Mesenchymal stem cell (in vitro differentiated cells and primary cell): Measurements from ENCODE around the gene RNF182.

ENCODE experiments used
- DNase-seq: peaks from one replicate; pipeline ENCODE4 v3.0.0-alpha.2; 2013
- H2AFZ ChIP-seq: one replicate; pipeline ENCODE4 v1.6.1; 2013; ENCODE audit warnings: low read depth, mild to moderate bottlenecking, control low read depth, inconsistent platforms, low read length, moderate library complexity
- H2AK5ac ChIP-seq: 2 replicates; pipeline ENCODE4 v1.6.1; 2013; ENCODE audit warnings: low read length, moderate library complexity, mild to moderate bottlenecking, inconsistent platforms; ENCODE audit not compliant: severe bottlenecking
- H2BK120ac ChIP-seq: one replicate; pipeline ENCODE4 v1.6.1; 2013; ENCODE audit warnings: low read depth, mild to moderate bottlenecking, inconsistent platforms, low read length, moderate library complexity
- H2BK12ac ChIP-seq, 2 experiments: one replicate each; pipeline ENCODE4 v1.6.1; 2013; ENCODE audit warnings: inconsistent platforms in 2 of 2, low read length in 2 of 2, mild to moderate bottlenecking in 2 of 2, moderate library complexity in 2 of 2, control low read depth in 1 of 2
- H2BK15ac ChIP-seq: one replicate; pipeline ENCODE4 v1.6.1; 2013; ENCODE audit warnings: mild to moderate bottlenecking, low read depth, inconsistent platforms; ENCODE audit not compliant: poor library complexity, severe bottlenecking
- H2BK5ac ChIP-seq: 2 replicates; pipeline ENCODE4 v1.6.1; 2013; ENCODE audit warnings: low read depth, mild to moderate bottlenecking, low read length, control low read depth, inconsistent platforms; ENCODE audit not compliant: poor library complexity, severe bottlenecking
- H3K14ac ChIP-seq, 2 experiments: one replicate each; pipeline ENCODE4 v1.6.1; 2013; ENCODE audit warnings: inconsistent platforms in 2 of 2, low read length in 2 of 2, control low read depth in 1 of 2, mild to moderate bottlenecking in 1 of 2, moderate library complexity in 1 of 2
- H3K18ac ChIP-seq, 2 experiments: one replicate each; pipeline ENCODE4 v1.6.1; 2013; ENCODE audit warnings: inconsistent platforms in 2 of 2, low read length in 2 of 2, control low read depth in 1 of 2, low read depth in 1 of 2, mild to moderate bottlenecking in 1 of 2
- H3K23ac ChIP-seq, 2 experiments: one replicate each; pipeline ENCODE4 v1.6.1; 2013; ENCODE audit warnings: inconsistent platforms in 2 of 2, low read length in 2 of 2, mild to moderate bottlenecking in 2 of 2, moderate library complexity in 2 of 2, control low read depth in 1 of 2
- H3K27ac ChIP-seq: 2 replicates; pipeline ENCODE4 v1.5.1; 2013; ENCODE audit warnings: mild to moderate bottlenecking, moderate library complexity, low read length, control low read depth, inconsistent platforms; ENCODE audit not compliant: poor library complexity, severe bottlenecking
- H3K27me3 ChIP-seq, 2 experiments: 2 replicates each; pipeline versions ENCODE4 v1.6.1 to v1.7.0; 2013; ENCODE audit warnings: low read length in 2 of 2, mild to moderate bottlenecking in 2 of 2, moderate library complexity in 2 of 2, control low read depth in 1 of 2, inconsistent platforms in 1 of 2; ENCODE audit not compliant: control insufficient read depth in 1 of 2, insufficient read depth in 1 of 2
- H3K36me3 ChIP-seq, 2 experiments: 2 replicates each; pipeline versions ENCODE4 v1.6.1 to v1.7.0; 2013; ENCODE audit warnings: low read length in 2 of 2, control low read depth in 1 of 2, inconsistent platforms in 1 of 2, low read depth in 1 of 2, mild to moderate bottlenecking in 1 of 2; ENCODE audit not compliant: insufficient read depth in 2 of 2, control insufficient read depth in 1 of 2
- H3K4ac ChIP-seq, 2 experiments: one replicate each; pipeline ENCODE4 v1.6.1; 2013; ENCODE audit warnings: inconsistent platforms in 2 of 2, low read length in 2 of 2, mild to moderate bottlenecking in 2 of 2, moderate library complexity in 2 of 2, control low read depth in 1 of 2, low read depth in 1 of 2
- H3K4me1 ChIP-seq: 2 replicates; pipeline ENCODE4 v1.6.1; 2013; ENCODE audit warnings: low read depth, low read length, control low read depth; ENCODE audit not compliant: control insufficient read depth, insufficient read depth
- H3K4me2 ChIP-seq: 2 replicates; pipeline ENCODE4 v1.6.1; 2013; ENCODE audit warnings: low read length, mild to moderate bottlenecking, inconsistent platforms; ENCODE audit not compliant: poor library complexity, severe bottlenecking
- H3K4me3 ChIP-seq, 2 experiments: 2 replicates each; pipeline versions ENCODE4 v1.5.1 to v1.7.0; 2013; ENCODE audit warnings: low read length in 2 of 2, mild to moderate bottlenecking in 2 of 2, control low read depth in 1 of 2, low read depth in 1 of 2; ENCODE audit not compliant: insufficient read depth in 1 of 2
- H3K79me1 ChIP-seq: replicated peaks from 2 replicates; pipeline ENCODE4 v1.6.1; 2013; ENCODE audit warnings: mild to moderate bottlenecking, control low read depth, low read length, inconsistent platforms; ENCODE audit not compliant: poor library complexity, severe bottlenecking
- H3K9ac ChIP-seq: 2 replicates; pipeline ENCODE4 v1.7.0; 2013; ENCODE audit warnings: mild to moderate bottlenecking, low read length, moderate library complexity
- H3K9me3 ChIP-seq: 2 replicates; pipeline ENCODE4 v1.7.0; 2013; ENCODE audit warnings: mild to moderate bottlenecking, low read length; ENCODE audit not compliant: control insufficient read depth
- H4K8ac ChIP-seq: one replicate; pipeline ENCODE4 v1.6.1; 2013; ENCODE audit warnings: inconsistent platforms, mild to moderate bottlenecking, low read length, moderate library complexity
- H4K91ac ChIP-seq: one replicate; pipeline ENCODE4 v1.6.1; 2013; ENCODE audit warnings: mild to moderate bottlenecking, low read length, inconsistent platforms
- WGBS: methylation state at CpG from one replicate; pipeline ENCODE4 v1.1.7; 2013; ENCODE audit warnings: mixed read lengths; 5-methylcytosine and 5-hydroxymethylcytosine counted together

The RNF182 gene

GRCh38 chr6:14029605-14030004 is 104.9 kb downstream of the RNF182 start:
- H2AK5ac ChIP-seq: no peak overlapping the region
- H2BK12ac ChIP-seq: no peak overlapping the region
- H3K23ac ChIP-seq: no peak overlapping the region
- H4K8ac ChIP-seq: no peak overlapping the region
- no peaks in the 10 kb centered on the region for H3K9me3 ChIP-seq
- no peak overlapping the region for H4K91ac ChIP-seq
- no peak overlapping the region for H2BK5ac ChIP-seq
- no peak overlapping the region for H3K4me3 ChIP-seq
- no peaks in the 10 kb centered on the region for H3K36me3 ChIP-seq
- no peak for DNase-seq
- peaks cover 11% of the 10 kb centered on the region for H3K4me1 ChIP-seq
- WGBS: 95% methylated on average over 5 of the region's 6 CpGs
- H3K14ac ChIP-seq: no peak overlapping the region
- H2BK120ac ChIP-seq: no peak overlapping the region
- H3K4me2 ChIP-seq: no peak overlapping the region
- no peak overlapping the region for H3K9ac ChIP-seq
- H2AFZ ChIP-seq: no peak overlapping the region
- no peak overlapping the region for H3K18ac ChIP-seq
- no peaks in the 10 kb centered on the region for H3K27me3 ChIP-seq
- H2BK15ac ChIP-seq: no peak overlapping the region
- H3K79me1 ChIP-seq: no peaks in the 10 kb centered on the region
- H3K27ac ChIP-seq: no peak overlapping the region
- H3K4ac ChIP-seq: no peak overlapping the region
